ENCODE results near the gene LRRC26.

DNA sequence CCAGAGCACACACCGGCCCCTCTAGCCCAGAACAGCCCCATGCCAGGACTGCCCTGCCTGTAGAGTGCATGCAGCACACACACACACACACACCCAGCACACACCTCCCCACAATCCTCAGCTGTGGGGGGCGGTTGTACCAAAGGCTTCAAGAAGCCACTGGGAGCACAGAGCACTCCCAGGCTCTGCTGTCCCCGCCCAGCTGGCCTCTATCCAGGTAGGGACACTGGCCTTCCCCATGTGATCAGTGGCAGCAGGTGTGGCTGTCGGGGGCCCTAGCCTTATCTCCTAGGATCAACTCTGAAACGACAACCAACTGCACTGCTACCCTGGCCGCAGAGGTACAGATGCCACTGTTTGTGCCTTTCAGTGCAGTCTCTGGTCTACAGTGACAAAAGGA is 16.5 kb upstream of the LRRC26 start:
- TF ChIP-seq CTCF (IDR thresholded peaks at IDR 0.05; ENCODE audit: low read length) (no peak), EZH2 (IDR thresholded peaks at IDR 0.05; ENCODE audit: borderline replicate concordance, low read length) (no peak)

Measured in OCI-LY1 (cell line).